HL-60/S4 (cell line): ENCODE data around the gene FAM53B.
"Not testable (repeated sequence)": the region's sequence is repeated elsewhere in the genome, so short reads cannot be mapped to it uniquely, and the experiment has no call there.

Experiments used
- in situ Hi-C: fragments of 300-500 bp; cut with MboI; formaldehyde crosslinking; loops from 2 replicates; pipeline ENCODE4 v1.14.3; 2022; ENCODE audit warnings: low sequenced_read_pairs

The FAM53B gene

GRCh38 chr10:124619195-124619594 is 125.0 kb downstream of the FAM53B start:
- in situ Hi-C loops, result no loop called here

DNA sequence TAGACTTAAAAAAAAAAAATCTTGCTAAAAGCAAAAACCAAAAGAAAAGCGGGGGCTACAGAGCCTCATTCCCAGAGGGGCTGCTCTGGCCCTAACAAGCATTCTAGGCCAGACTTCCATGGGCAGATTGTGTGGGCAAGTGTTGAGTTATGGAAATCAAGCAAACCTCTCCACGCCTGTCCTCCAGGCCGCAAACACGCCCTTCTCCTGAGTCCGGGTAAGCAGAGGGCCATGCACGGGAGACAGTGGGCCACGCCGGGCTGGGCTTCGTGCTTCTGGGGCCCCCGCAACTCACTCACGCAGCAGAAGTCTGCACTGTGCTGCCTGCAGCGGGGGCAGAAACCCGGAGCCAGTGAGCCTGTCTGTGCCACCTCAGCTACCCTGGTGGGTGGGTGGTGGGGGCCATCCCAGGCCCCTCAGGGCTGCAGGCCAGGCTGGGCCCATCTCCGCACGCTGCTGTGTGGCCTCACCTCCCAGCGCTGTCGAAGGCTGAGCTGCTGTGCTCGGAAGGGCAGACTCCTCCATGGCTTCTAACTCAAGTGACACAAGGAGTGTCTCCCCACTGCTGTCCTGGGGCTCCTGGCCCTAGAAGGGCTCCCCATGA is 125.6 kb downstream of the FAM53B start:
- in situ Hi-C loops, result no loop called here

- in situ Hi-C loops, result no loop called here
Observed at GRCh38 chr10:124616836-124617130, 127.4 kb downstream of the FAM53B start.

DNA sequence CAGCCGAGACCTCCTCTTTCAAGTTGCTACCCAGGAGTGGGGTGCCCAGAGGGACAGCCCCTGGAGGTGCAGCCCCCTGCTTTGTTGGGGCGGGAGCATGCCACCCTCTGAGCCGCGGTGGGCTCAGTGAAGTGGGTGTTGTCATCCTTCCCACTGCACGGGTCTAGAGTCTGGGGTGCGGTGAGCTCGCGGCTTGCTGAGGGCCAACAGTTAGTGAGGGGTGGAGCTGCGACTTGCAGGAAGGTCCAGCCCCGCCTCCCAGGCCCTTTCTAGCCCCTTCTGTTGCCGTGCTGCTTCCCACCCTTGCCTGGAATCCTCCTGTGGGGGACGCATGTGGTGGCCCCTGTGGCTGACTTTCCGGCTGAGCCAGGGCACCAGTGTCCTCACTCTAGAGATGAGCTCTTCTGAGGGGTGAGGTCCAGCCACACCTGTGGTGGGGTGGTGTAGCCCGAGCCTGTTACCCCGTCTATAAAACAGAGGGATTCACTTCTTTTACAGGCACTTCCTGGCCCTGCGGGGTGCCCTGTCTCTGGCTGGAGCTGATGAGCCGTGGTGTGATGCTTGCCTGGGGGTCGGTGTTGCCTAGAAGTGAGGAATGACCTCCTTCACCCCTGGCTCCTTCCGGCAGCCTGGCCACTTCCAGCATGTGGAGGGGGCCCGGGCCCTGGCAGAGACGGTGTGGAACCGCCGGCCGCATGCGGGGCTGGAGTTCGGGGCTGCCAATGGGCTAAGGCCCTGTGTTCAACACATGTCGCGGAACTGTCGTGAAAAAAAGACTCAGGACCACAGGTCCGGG is 127.9 kb downstream of the FAM53B start:
- in situ Hi-C loops, result no loop called here

DNA sequence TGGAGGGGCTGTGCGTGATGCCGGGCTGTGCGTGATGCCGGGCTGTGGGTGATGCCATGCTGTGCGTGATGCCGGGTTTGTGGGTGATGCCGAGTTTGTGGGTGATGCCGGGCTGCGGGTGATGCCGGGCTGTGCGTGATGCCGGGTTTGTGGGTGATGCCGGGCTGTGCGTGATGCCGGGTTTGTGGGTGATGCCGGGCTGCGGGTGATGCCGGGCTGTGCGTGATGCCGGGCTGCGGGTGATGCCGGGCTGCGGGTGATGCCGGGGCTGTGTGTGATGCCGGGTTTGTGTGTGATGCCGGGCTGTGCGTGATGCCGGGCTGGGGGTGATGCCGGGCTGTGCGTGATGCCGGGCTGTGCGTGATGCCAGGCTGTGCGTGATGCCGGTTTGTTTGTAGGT is 128.9 kb downstream of the FAM53B start:
- in situ Hi-C loops, result no loop called here

DNA sequence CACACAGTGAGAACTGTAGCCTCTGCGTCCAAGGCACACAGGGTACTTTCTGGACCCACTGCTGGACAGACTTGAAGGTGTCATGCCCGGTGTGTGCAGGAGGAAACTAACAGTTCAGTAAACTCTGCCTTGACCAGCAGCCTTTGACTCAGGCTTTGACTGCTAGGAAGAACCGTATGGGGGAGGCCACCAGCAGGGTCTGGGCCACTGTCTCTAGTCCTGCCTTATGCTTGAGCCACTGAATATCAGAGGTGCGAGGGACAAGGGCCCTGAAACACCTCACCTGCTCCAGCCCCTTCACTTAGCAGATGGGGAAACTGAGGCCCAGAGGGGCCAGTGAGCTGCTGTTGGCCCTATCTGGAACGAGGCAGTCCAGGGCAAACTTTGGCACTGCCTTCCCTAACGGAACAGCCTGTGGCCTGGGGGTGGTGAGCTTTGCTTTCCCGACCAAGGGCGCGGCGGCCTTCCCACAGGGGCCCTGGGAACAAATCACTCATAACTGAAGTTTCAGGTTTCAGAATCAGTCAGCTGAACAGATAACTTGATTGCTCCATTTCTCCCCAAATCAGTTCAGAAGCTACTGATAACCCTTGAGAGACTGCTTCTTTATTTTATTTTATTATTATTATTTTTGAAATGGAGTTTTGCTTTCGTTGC is 130.0 kb downstream of the FAM53B start:
- in situ Hi-C loops, result no loop called here

DNA sequence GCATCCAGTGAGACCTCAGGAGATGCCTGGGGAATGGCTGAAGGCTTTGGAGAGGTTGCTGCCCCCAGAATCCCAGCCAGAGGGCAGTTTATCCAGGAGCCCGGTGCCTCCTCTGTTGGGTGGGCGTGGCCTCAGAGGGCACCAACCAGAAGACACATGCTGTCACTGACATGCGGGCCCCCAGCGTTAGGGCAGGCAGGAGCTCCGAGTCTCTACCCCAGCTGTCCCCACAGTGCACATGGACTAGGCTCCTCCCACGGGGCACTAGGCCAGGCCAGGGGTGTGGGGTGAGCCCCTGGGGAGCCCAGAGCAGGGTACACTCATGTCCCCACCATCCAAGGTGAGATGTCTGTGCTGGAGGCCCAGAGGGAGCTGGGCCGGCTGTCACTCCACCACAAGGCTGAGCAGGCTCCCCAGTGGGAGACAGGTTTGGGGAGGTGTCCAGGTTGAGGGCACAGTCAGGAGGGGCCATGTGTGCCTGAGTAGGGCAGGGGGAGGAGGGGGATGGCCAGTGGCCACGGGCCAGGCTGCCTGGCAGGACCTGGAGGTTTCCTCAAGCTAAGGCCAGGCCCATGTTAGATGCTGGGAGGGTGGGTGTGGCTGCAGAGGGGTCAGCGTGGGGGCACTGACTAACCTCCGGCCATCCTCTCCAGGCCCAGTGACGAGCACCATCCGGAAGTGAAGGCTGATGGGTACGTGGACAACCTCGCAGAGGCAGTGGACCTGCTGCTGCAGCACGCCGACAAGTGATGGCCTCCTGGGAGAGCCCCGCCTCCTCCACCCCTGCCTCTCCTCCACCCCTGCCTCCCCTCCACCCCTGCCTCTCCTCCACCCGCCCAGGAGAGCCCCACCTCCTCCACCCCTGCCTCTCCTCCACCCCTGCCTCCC is 131.3 kb downstream of the FAM53B start:
- in situ Hi-C loops, result no loop called here

DNA sequence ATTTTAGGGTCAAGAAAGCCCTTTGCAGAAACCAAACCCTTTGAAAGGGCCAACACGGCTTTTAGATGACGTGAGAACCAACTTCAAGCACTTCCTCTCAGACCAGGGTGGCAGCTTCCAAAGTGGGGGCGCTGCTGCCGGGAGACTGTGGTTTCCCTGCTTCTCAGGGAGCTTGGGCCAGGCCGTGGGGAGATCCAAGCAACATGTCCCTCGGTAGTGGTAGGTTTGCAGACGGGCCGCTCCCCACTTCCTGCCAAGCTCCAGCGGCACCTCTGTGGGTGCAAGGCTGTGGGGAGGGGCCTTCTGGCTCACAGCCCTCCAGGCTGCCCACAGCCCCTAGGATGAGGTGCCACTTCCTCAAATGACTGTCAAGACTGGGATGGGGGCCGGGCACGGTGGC is 132.4 kb downstream of the FAM53B start:
- in situ Hi-C loops, result no loop called here

GRCh38 chr10:124610851-124611250 is 133.3 kb downstream of the FAM53B start:
- in situ Hi-C loops, result not testable (repeated sequence)

DNA sequence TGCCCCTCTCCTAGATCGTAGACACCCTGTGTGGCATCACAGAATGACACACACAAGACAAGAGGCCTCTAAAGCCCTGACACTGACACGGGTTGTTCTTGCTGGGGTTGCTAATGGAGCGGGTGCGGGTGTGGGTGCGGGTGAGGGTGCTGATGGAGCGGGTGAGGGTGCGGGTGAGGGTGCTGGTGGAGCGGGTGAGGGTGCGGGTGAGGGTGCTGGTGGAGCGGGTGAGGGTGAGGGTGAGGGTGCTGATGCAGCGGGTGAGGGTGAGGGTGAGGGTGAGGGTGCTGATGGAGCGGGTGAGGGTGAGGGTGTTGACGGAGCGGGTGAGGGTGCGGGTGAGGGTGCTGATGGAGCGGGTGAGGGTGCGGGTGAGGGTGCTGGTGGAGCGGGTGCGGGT is 134.0 kb downstream of the FAM53B start:
- in situ Hi-C loops, result not testable (repeated sequence)

GRCh38 chr10:124609698-124610097 is 134.5 kb downstream of the FAM53B start:
- in situ Hi-C loops, result no loop called here

DNA sequence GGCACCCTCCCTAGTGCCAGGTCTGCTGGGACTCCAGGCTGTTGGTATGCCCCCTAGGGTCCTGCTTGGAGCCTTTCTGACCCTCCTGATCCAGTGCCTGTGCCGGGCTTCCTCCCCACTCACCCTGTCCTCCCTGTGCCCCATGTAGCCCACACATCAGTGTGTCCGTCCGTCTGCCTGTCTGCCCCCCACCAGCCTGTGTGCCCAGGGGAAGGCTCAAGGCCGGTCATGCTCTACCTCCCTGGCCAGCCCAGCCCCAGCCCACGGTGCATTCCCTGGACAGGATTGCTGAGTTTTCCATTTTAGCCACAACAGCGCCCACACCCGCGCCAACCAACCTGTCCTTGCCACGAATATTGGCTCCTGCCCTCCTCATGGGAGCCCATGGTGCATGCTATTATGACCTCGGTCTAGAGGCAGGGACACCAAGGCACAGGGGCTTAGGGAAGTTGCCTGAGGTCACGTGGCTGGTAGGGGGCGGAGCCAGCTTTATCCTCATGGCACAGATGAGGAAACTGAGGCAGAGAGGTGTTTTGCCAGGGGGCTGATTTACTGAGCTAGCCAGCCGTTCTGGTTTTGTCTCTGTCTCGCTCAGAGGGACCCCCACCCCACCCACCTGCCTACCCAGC is 136.0 kb downstream of the FAM53B start:
- in situ Hi-C loops, result no loop called here

- in situ Hi-C loops, result no loop called here
Observed at GRCh38 chr10:124607693-124608092, 136.5 kb downstream of the FAM53B start.

DNA sequence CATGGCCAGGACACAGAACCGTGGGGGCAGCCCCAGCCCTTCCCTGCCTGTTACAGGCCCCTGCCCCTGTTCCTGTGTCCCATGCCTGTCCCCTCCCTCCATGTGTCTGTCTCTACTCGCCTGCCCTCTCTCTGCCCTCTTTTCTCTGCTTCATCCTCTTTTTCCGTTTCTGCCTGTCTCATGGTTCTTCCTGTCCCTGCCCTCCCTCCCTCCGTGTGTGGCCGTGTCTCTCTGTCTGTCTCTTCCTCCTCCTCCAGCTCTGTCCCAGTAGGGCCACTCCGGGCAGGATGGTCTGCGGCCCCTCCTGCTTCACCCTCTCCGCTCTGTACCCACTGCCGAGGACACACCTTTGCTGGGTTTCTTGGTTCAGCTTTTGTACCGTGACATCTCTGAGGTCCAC is 137.4 kb downstream of the FAM53B start:
- in situ Hi-C loops, result no loop called here

DNA sequence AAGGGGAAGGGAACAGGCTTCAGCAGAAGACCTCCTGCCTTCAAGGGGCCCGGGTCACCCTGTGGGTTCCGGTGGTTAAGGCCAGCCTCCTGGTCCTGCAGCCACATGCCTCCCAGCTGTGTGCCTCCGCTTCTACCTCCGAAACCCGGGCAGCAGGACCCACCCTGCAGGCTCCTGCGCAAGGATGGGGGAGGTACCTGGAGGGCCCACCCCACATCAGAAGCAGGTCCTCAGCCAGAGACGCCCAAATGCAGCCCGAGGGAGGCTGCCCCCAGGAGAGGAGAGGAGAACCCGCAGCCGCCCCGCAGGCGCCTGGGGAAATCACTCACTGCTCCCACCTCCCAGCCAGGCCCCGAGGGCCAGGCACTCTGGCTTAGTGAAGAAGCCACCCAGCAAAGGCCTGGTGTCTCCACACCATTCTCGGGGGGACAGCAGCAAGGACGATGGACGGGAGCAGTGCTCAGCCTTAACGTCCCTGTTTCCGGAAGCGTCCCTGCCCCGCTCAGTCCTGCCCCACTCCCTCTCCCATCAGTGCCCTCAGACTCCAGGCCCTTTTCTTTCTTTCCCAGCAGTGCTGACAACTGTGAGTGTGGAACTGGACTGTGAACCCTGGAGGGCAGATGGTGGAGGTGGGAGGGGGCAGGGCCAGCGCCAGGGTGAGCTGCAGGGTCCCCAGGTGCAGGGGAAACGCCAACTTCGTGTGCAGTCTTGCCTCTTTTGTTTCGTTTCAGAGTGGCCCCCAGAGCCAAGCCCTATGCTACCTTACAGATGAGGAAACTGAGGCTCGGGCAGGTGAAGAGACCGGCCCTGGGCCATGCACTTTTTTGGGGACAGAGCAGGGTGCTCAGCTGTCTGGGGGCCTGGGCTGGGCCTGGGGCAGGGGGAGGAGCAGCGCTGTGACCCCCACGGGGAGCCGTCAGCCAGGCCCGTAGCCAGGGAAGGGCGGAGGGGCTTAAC is 138.0 kb downstream of the FAM53B start:
- in situ Hi-C loops, result no loop called here

GRCh38 chr10:124605481-124605855 is 138.7 kb downstream of the FAM53B start:
- in situ Hi-C loops, result no loop called here

DNA sequence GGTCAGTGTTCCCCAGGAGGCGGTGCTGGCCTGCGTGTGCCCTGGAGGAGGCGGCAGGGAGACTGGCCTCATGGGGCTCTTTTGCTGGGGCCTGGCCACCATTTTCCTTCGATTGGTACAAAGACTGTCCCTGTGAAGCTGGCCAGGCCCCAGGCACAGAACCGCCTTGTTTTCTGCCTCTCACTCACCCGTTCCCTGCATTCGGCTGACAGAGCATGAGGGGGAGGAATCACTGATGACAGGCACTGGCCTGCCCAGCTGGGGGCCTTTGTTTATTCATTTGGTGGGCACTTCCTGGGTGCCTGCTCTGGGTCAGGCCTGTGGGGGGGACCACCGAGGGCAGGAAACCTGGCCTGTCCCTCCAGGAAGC is 139.2 kb downstream of the FAM53B start:
- in situ Hi-C loops, result no loop called here

GRCh38 chr10:124604214-124605000 is 139.8 kb downstream of the FAM53B start:
- in situ Hi-C loops, result no loop called here
